ENCODE results near the gene TMEM163. TPM values are rescaled to one million over a fixed set of nuclear protein-coding genes. Genes with fewer than 3 reads are reported as not detected.

The TMEM163 gene
- total and polyA plus RNA-seq, 2 of the 13 experiments (the other 11 are each of a cell fraction or from before 2014, with no cell fraction given): 0.05 TPM; not detected in 1

GRCh38 chr2:134411828-134412638 lies 306.8 kb downstream of the TMEM163 start (continued):
- peak; percentile 59 for TF ChIP-seq CSRNP1 (CRISPR knock-in tag; IDR thresholded peaks at IDR 0.05)
- TF ChIP-seq ZNF460 (CRISPR knock-in tag; IDR thresholded peaks at IDR 0.05; ENCODE audit: borderline replicate concordance): no peak
- TF ChIP-seq ZNF629 (CRISPR knock-in tag; conservative IDR thresholded peaks at IDR 0.05): peak; percentile 62
- TF ChIP-seq ZZZ3 (CRISPR knock-in tag; IDR thresholded peaks at IDR 0.05; ENCODE audit: borderline replicate concordance): no peak
- 0 out of 2 replicates have a peak, but pooled peaks have one; percentile 77 for TF ChIP-seq ZNF33B (CRISPR knock-in tag; IDR thresholded peaks at IDR 0.05)
- no peak for TF ChIP-seq KLF9 (CRISPR knock-in tag; IDR thresholded peaks at IDR 0.05; ENCODE audit: low read depth)
- TF ChIP-seq ZNF777 (CRISPR knock-in tag; IDR thresholded peaks at IDR 0.05): no peak
- peak; percentile 56; the same call in 1 of the 2 replicates for TF ChIP-seq JUN (CRISPR knock-in tag; IDR thresholded peaks at IDR 0.05)
- TF ChIP-seq ATF1 (CRISPR knock-in tag; IDR thresholded peaks at IDR 0.05): peak; percentile 70
- peak; percentile 53 for TF ChIP-seq GMEB1 (CRISPR knock-in tag; IDR thresholded peaks at IDR 0.05; ENCODE audit: borderline replicate concordance)
- TF ChIP-seq IRX3 (CRISPR knock-in tag; IDR thresholded peaks at IDR 0.05; ENCODE audit: borderline replicate concordance, low read depth): peak; percentile 92; the same call in 1 of the 2 replicates
- peak; percentile 76; the same call in 1 of the 2 replicates for TF ChIP-seq NFKBIZ (CRISPR knock-in tag; IDR thresholded peaks at IDR 0.05)
- TF ChIP-seq ZFP37 (CRISPR knock-in tag; IDR thresholded peaks at IDR 0.05; ENCODE audit: borderline replicate concordance): no peak
- TF ChIP-seq SMARCE1 (IDR thresholded peaks at IDR 0.05; ENCODE audit: borderline replicate concordance): no peak
- peak; percentile 97 for TF ChIP-seq ZGPAT (CRISPR knock-in tag; IDR thresholded peaks at IDR 0.05)
- no peak for TF ChIP-seq PCBP1 (IDR thresholded peaks at IDR 0.05; ENCODE audit: borderline replicate concordance, low read depth, low read length)
- no peak; the same call in 1 of the 2 replicates for TF ChIP-seq ZNF616 (CRISPR knock-in tag; IDR thresholded peaks at IDR 0.05; ENCODE audit: low read depth)
- TF ChIP-seq ZNF276 (CRISPR knock-in tag; IDR thresholded peaks at IDR 0.05; ENCODE audit: low read depth): peak; percentile 36; the same call in 1 of the 2 replicates

All from HepG2 (cell line).